ENCODE results near the gene AHCYL1. TPM values are rescaled to one million over a fixed set of nuclear protein-coding genes. Genes with fewer than 3 reads are reported as not detected.
A peak's percentile ranks its signal among the peaks of the same experiment; 100 is the strongest.

AHCYL1 gene
- total RNA-seq, 1 experiment from 2014 or later = 89.6 TPM

DNA sequence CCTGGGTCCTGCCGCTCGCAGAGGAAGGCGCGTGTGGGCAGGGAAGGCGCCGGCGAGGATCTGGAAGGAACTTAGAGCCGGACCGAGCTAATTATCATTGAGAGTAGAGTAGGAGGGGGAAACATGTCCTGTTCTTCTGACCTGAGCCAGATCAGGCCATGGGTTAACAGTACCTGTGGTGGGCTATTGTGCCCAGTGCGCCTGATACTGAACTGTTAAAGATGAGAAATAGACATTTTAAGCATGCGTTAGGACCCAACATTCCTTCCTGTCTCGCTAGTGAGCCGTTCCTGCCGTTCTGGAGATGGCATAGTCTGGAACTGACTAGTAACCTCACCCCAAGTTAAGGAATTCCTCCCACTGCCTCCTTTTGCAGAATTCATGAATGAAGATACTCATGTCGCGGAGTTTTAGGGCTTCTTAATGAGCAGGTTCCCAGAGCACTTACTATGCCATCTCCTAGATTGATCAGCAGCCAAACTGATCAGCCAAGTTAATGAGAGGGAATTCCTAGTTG lies 50.7 kb downstream of the AHCYL1 start:
- Histone ChIP-seq H3K9me3 (ENCODE audit: low read depth, low read length, poor library complexity, severe bottlenecking) (no peaks in the 10 kb centered on the region), H3K4me1 (ENCODE audit: insufficient read depth, low read length, poor library complexity, severe bottlenecking) (peaks cover 8% of the 10 kb centered on the region), H3K27ac (ENCODE audit: low read depth, low read length, poor library complexity, severe bottlenecking) (peak overlapping the region; percentile 94), H3K4me3 (ENCODE audit: low read depth, low read length, poor library complexity, severe bottlenecking) (peak overlapping the region; percentile 87), H3K36me3 (ENCODE audit: insufficient read depth, low read length, poor library complexity, severe bottlenecking) (peaks cover 23% of the 10 kb centered on the region), H3K27me3 (replicated peaks; ENCODE audit: insufficient read depth, low read depth, low read length, poor library complexity) (no peaks in the 10 kb centered on the region)
- no peak for TF ChIP-seq CTCF (conservative IDR thresholded peaks at IDR 0.05; ENCODE audit: low read depth, low read length)
- no peak for TF ChIP-seq EZH2 (IDR thresholded peaks at IDR 0.05; ENCODE audit: borderline replicate concordance, low read depth, low read length, poor library complexity, severe bottlenecking)
- BruUV-seq (replicated peaks) = no TSS peak
- CTCF ChIA-PET = no interaction called here
- no peak for DNase-seq (ENCODE audit: low spot score)
- intact Hi-C loops (cut with micrococcal nuclease; ENCODE audit: unreplicated experiment) = no loop called here
- POLR2A ChIA-PET (ENCODE audit: low non-redundant PET) = no interaction called here

DNA sequence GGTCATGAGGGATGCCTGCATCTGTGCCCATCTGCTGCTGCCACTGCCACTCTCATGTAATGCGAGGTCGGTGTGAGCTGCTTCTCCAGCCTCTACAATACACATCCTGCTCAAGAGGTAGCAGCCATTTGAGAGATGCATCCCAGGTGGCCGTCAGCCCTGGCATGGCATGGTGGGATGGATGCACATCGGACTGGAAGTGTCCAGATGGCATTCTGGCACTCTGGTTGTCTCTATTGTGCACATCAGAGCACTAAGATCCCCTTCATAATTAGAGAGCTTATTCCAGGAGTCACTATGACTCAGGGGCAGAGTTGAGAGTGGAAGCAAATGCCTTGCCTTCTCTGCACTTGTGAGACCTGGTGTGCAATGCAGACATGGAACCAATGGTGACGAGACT lies 53.7 kb downstream of the AHCYL1 start:
- H3K4me1 ChIP-seq (ENCODE audit: insufficient read depth, low read length, poor library complexity, severe bottlenecking) = peaks cover 8% of the 10 kb centered on the region
- DNase-seq (ENCODE audit: low spot score) = no peak
- H3K36me3 ChIP-seq (ENCODE audit: insufficient read depth, low read length, poor library complexity, severe bottlenecking) = peaks cover 53% of the 10 kb centered on the region
- BruUV-seq (replicated peaks) = no TSS peak
- intact Hi-C loops (cut with micrococcal nuclease; ENCODE audit: unreplicated experiment) = no loop called here
- POLR2A ChIA-PET (ENCODE audit: low non-redundant PET) = interaction anchor here (0.5 kb wide), 1 partner anchor 62 kb away, joined by 3 read pairs; no protein-coding TSS in a partner anchor
- no peak overlapping the region for H3K27ac ChIP-seq (ENCODE audit: low read depth, low read length, poor library complexity, severe bottlenecking)
- CTCF ChIA-PET = no interaction called here
- TF ChIP-seq CTCF (conservative IDR thresholded peaks at IDR 0.05; ENCODE audit: low read depth, low read length) (no peak), EZH2 (IDR thresholded peaks at IDR 0.05; ENCODE audit: borderline replicate concordance, low read depth, low read length, poor library complexity, severe bottlenecking) (no peak)
- no peaks in the 10 kb centered on the region for H3K27me3 ChIP-seq (replicated peaks; ENCODE audit: insufficient read depth, low read depth, low read length, poor library complexity)
- H3K9me3 ChIP-seq (ENCODE audit: low read depth, low read length, poor library complexity, severe bottlenecking) = no peaks in the 10 kb centered on the region
- no peak overlapping the region for H3K4me3 ChIP-seq (ENCODE audit: low read depth, low read length, poor library complexity, severe bottlenecking)

DNA sequence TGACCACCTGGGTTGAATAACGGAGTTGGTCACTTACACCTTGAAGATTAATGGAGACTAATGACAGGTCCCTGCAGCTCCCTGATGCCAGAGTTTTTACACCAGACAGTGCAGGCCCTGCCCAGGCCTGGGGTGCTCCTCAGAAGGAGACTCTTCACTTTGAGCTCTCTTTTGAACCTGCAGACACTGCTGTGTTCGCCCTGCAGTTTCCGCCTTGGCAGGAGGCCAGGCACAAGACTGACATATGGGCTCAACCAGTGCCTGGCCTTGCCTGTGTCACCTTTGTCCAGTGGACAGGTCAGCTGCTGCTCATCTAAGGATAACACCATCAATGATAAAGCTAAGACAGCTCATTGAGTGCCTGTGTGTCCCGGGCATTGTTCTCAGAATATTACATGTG lies 55.1 kb downstream of the AHCYL1 start:
- Histone ChIP-seq H3K36me3 (ENCODE audit: insufficient read depth, low read length, poor library complexity, severe bottlenecking) (peaks cover 67% of the 10 kb centered on the region), H3K9me3 (ENCODE audit: low read depth, low read length, poor library complexity, severe bottlenecking) (no peaks in the 10 kb centered on the region), H3K27me3 (replicated peaks; ENCODE audit: insufficient read depth, low read depth, low read length, poor library complexity) (no peaks in the 10 kb centered on the region), H3K4me3 (ENCODE audit: low read depth, low read length, poor library complexity, severe bottlenecking) (no peak overlapping the region), H3K27ac (ENCODE audit: low read depth, low read length, poor library complexity, severe bottlenecking) (no peak overlapping the region), H3K4me1 (ENCODE audit: insufficient read depth, low read length, poor library complexity, severe bottlenecking) (peaks cover 8% of the 10 kb centered on the region)
- intact Hi-C loops (cut with micrococcal nuclease; ENCODE audit: unreplicated experiment) = no loop called here
- BruUV-seq (replicated peaks) = no TSS peak
- POLR2A ChIA-PET (ENCODE audit: low non-redundant PET) = no interaction called here
- TF ChIP-seq CTCF (conservative IDR thresholded peaks at IDR 0.05; ENCODE audit: low read depth, low read length) = no peak
- no peak for TF ChIP-seq EZH2 (IDR thresholded peaks at IDR 0.05; ENCODE audit: borderline replicate concordance, low read depth, low read length, poor library complexity, severe bottlenecking)
- DNase-seq (ENCODE audit: low spot score) = no peak
- CTCF ChIA-PET = no interaction called here

All from A673 (cell line).